T-helper 1 cell (primary cell): ENCODE results near the gene ODAPH.
"Not testable (repeated sequence)": the region's sequence is repeated elsewhere in the genome, so short reads cannot be mapped to it uniquely, and the experiment has no call there.

ENCODE experiments used
- DNase-seq, 5 donors: peaks; one replicate each; pipeline ENCODE4 v3.0.0-alpha.2; 2012 to 2020
- total RNA-seq, 4 donors: gene quantifications; one replicate each; lab custom pipeline; 2026; lab: John Stamatoyannopoulos, UW

ODAPH gene
- 0.08 to 1.3 (median 0.19) reads per million in 4 donors for total RNA-seq

GRCh38 chr4:75555294-75556164 is at the start of gene ODAPH:
Gene ODAPH, plus strand, starts transcription at chr4:75556066. Its CDS starts 17 bp downstream, at chr4:75556083.
- DNase-seq = peak in 1 of 5 donors; percentile 61

GRCh38 chr4:75509592-75509991 is 46.3 kb upstream of the ODAPH start:
- DNase-seq = not testable (repeated sequence)

GRCh38 chr4:75511841-75512240 is 44.0 kb upstream of the ODAPH start:
- DNase-seq = no peak

- DNase-seq = peak in 1 of 5 donors; percentile 36
These were observed 43.3 kb upstream of the ODAPH start for GRCh38 chr4:75512386-75513211.

- DNase-seq = no peak
These were observed 42.2 kb upstream of the ODAPH start for GRCh38 chr4:75513526-75514130.

- DNase-seq = peak; percentile 86 to 94 (median 91)
These were observed 41.5 kb upstream of the ODAPH start, which contains the start of the genes RCHY1 and THAP6 for GRCh38 chr4:75514131-75514948. Gene RCHY1, minus strand, starts transcription at chr4:75514403. Its CDS starts 117 bp downstream, at chr4:75514286. Gene THAP6, plus strand, starts transcription at chr4:75514473. Its CDS starts 980 bp downstream, at chr4:75515453.

GRCh38 chr4:75514949-75515612 is 40.8 kb upstream of the ODAPH start:
- peak in 2 of 5 donors; percentile 16 to 69 for DNase-seq

- no peak for DNase-seq
These were observed 39.7 kb upstream of the ODAPH start for GRCh38 chr4:75516144-75516543.

GRCh38 chr4:75519452-75519851 is 36.4 kb upstream of the ODAPH start:
- DNase-seq = not testable (repeated sequence)

GRCh38 chr4:75525086-75525485 is 30.8 kb upstream of the ODAPH start:
- no peak for DNase-seq

- no peak for DNase-seq
These were observed 30.0 kb upstream of the ODAPH start for GRCh38 chr4:75525910-75526309.

- no peak for DNase-seq
These were observed 28.4 kb upstream of the ODAPH start for GRCh38 chr4:75527482-75527881.

GRCh38 chr4:75530556-75531322 is 25.1 kb upstream of the ODAPH start:
- no peak for DNase-seq

GRCh38 chr4:75531536-75532143 is 24.2 kb upstream of the ODAPH start:
- DNase-seq = not testable (repeated sequence)

- DNase-seq = not testable (repeated sequence)
These were observed 22.5 kb upstream of the ODAPH start for GRCh38 chr4:75533339-75533887.

- not testable (repeated sequence) for DNase-seq
These were observed 21.9 kb upstream of the ODAPH start for GRCh38 chr4:75533926-75534325.

- DNase-seq = not testable (repeated sequence)
These were observed 18.6 kb upstream of the ODAPH start for GRCh38 chr4:75537308-75537707.

- DNase-seq = no peak
These were observed 13.0 kb upstream of the ODAPH start for GRCh38 chr4:75542824-75543223.

- not testable (repeated sequence) for DNase-seq
These were observed 11.6 kb upstream of the ODAPH start for GRCh38 chr4:75544220-75544619.

- DNase-seq = no peak
These were observed 11.0 kb upstream of the ODAPH start for GRCh38 chr4:75544870-75545269.
